OCI-M2 (cell line): Measurements from ENCODE around the gene PCDHB16.
"Not testable (repeated sequence)": the region's sequence is repeated elsewhere in the genome, so short reads cannot be mapped to it uniquely, and the experiment has no call there.

ENCODE experiments used
- DNase-seq: peaks from one replicate; lab custom pipeline; 2025; ENCODE audit not compliant: unreplicated experiment; lab: John Stamatoyannopoulos, UW

The PCDHB16 gene

GRCh38 chr5:141184117-141184855, 2.1 kb downstream of the PCDHB16 start:
- DNase-seq = not testable (repeated sequence)

GRCh38 chr5:141186897-141187512, 4.8 kb downstream of the PCDHB16 start, which contains the start of gene PCDHB9:
Gene PCDHB9 (plus strand): TSS chr5:141187161. CDS start chr5:141187319, 158 bp downstream.
- DNase-seq = no peak

GRCh38 chr5:141188682-141189081, 6.5 kb downstream of the PCDHB16 start:
- DNase-seq = not testable (repeated sequence)

GRCh38 chr5:141189131-141189530, 6.9 kb downstream of the PCDHB16 start:
- DNase-seq = not testable (repeated sequence)

- DNase-seq = no peak
These were observed 10.0 kb downstream of the PCDHB16 start, which contains the start of gene PCDHB10 for GRCh38 chr5:141192110-141192725. Gene PCDHB10 (plus strand): TSS chr5:141192353. CDS start chr5:141192553, 200 bp downstream.

- DNase-seq = not testable (repeated sequence)
These were observed 12.1 kb downstream of the PCDHB16 start for GRCh38 chr5:141194332-141194731.

- no peak for DNase-seq
These were observed 14.2 kb downstream of the PCDHB16 start for GRCh38 chr5:141196363-141196762.

GRCh38 chr5:141199359-141200235, 17.4 kb downstream of the PCDHB16 start, which contains the start of gene PCDHB11:
Gene PCDHB11 (plus strand): TSS chr5:141199627. CDS start chr5:141199775, 148 bp downstream.
- peak; percentile 51 for DNase-seq

GRCh38 chr5:141201126-141201525, 18.9 kb downstream of the PCDHB16 start:
- DNase-seq = not testable (repeated sequence)

GRCh38 chr5:141201646-141202045, 19.5 kb downstream of the PCDHB16 start:
- not testable (repeated sequence) for DNase-seq

GRCh38 chr5:141208478-141208877, 26.3 kb downstream of the PCDHB16 start, which contains the start of gene PCDHB12:
Gene PCDHB12 (plus strand): TSS chr5:141208719. CDS start chr5:141208908, 189 bp downstream.
- no peak for DNase-seq

GRCh38 chr5:141210281-141210680, 28.1 kb downstream of the PCDHB16 start:
- DNase-seq = not testable (repeated sequence)

- not testable (repeated sequence) for DNase-seq
These were observed 28.7 kb downstream of the PCDHB16 start for GRCh38 chr5:141210849-141211248.

GRCh38 chr5:141213656-141214339, 31.6 kb downstream of the PCDHB16 start, which contains the start of gene PCDHB13:
Gene PCDHB13 (plus strand): TSS chr5:141213919. CDS start chr5:141214124, 205 bp downstream.
- not testable (repeated sequence) for DNase-seq

GRCh38 chr5:141214583-141214982, 32.4 kb downstream of the PCDHB16 start:
- not testable (repeated sequence) for DNase-seq

GRCh38 chr5:141215504-141215903, 33.3 kb downstream of the PCDHB16 start:
- DNase-seq = not testable (repeated sequence)

- not testable (repeated sequence) for DNase-seq
These were observed 33.8 kb downstream of the PCDHB16 start for GRCh38 chr5:141216035-141216434.

- DNase-seq = no peak
These were observed 41.1 kb downstream of the PCDHB16 start, which contains the start of gene PCDHB14 for GRCh38 chr5:141223112-141223783. Gene PCDHB14 (plus strand): TSS chr5:141223343. CDS start chr5:141223506, 163 bp downstream.

- not testable (repeated sequence) for DNase-seq
These were observed 42.7 kb downstream of the PCDHB16 start for GRCh38 chr5:141224844-141225243.
